Measurements from ENCODE around the gene OCA2.

OCA2 gene

DNA sequence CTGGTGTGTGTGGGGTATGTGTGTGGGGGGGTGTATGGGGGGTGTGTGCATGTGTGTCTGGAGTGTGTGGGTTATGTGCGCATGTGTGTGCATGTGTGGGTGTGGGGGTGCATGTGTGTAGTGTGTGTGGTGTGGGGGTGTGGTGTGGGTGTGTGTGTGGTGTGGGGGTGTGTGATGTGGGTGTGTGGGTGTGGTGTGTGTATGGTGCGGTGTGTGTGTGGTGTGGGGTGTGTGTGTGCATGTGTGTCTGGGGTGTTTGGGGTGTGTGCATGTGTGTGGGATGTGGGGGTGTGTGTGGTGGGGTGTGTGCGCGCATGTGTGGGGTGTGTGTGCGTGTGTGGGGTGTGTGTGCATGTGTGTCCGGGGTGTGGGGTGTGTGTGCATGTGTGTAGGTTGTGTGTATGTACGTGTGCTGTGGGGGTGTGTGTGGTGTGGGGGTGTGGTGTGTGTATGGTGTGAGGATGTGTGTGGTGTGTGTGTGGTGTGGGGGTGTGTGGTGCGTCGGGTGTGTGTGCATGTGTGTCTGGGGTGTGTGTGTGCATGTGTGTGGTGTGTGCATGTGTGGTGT, 6.2 kb upstream of the OCA2 start:
- no peak for DNase-seq (ENCODE audit: low read depth in 4 of 4, low spot score in 1 of 4)

DNA sequence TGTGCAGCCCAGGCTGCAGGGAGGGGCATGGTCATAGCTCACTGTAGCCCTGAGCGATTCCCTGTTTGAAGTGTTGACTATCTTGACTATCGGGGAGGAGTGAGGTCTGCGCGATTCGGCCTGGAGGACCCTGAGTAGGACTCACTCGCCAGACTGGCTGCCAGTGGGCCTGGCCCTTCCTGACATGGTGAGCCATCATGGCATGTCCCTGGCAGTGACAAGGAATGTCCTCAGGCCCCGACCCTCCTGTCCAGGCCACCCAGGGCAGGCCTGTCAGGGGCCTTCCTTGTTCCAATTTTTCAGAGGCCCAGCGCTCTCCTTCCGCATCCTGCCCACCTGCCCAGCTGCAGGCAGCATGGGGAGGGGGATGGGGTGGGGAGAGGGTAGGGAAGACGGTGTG, 5.2 kb upstream of the OCA2 start:
- no peak for DNase-seq (ENCODE audit: low read depth in 4 of 4, low spot score in 1 of 4)

DNA sequence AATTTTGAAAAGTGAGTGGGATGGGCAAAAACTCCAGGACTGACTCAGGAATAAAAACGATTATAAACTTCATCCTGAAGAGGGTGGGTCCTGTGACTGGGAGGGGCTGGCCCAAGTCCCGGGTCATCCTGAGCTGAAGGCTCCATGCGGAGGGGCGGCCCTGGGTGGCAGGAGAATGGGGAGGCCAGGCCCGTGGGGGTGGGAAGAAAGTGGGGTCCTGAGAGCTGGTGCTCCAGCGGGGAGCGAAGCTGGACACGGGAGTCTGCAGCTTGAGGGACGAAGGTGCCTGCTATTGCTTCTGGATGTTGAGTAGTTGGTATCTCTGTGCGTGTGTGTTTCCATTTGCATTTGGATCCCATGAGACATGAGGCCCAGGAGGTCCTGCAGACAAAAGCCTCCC, 4.7 kb upstream of the OCA2 start:
- no peak for DNase-seq (ENCODE audit: low read depth in 4 of 4, low spot score in 1 of 4)

DNA sequence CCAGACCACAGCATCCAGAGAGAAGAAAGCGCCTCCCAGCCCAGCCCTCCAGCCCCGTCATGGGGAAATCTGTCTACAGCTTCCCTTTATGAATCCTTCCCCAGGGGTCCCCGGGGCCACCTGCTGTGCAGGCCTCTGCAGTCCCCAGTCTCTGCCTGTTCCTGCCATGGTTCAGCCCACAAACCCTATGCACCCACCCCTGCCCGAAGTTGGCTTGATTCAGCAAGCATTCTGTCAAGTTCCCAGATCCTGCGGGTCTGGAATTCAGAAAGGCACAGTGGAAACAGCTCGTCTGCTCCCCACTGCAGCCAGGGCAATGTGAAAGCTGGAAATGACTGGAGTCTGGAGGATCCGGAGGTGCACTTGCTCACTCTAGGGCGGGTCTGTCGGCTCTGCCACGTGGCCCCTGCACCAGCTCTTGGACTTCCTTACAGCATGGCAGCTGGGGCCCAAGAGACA, 2.9 kb upstream of the OCA2 start:
- DNase-seq (ENCODE audit: low read depth in 4 of 4, low spot score in 1 of 4): no peak

DNA sequence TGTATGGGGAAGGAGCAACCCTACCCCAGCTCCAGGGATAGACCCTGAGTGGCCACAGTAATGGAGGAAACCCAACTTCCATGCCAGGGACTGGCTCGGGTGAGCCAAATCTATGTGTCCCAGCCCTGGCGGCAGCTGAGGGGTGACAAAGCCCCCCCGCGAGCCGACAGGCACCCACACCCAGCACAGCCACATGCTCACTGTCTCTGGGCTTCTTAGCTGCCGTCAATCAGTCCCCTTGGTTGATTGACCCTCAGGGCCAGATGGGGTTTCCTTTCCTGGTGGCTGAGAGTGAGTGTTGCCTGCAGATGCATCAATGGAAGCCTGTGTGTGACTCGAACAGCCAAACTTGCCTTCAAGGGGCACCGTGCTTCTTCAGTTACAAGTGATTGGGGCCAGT, 2.1 kb upstream of the OCA2 start:
- DNase-seq (ENCODE audit: low read depth in 4 of 4, low spot score in 1 of 4): no peak

DNA sequence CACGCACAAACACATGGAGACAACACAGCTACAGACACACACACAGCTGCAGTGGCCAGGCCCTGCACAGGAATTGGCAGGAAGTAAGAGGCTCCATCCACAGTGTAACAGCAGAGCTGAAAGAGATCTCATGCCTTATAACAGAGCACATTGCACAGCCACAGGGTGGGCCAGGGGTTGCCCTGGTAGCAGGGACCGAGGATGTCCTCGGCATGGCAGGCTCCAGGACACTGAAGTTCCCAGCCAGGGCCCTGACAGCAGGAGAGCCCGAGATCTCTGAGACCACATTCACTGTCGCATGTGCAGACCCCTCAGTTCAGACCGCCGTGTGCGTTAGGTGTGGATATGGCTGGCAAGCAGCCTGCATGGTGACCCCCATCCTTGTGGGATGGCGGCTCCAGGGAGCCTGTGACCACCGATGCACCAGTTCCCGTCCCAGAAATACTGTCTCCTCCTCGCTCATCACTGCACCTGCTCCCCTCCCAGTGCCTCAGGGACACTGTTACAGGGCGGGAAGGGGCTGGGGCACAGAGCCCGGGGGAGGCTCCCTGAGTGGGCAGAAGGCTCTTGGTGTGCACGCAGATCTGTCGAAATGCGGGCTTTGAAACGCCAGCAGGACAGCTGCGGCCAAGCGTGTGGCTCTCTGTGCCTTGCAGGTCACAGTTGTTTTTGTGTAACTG, 1.5 kb upstream of the OCA2 start:
- DNase-seq (ENCODE audit: low read depth in 4 of 4, low spot score in 1 of 4): no peak

DNA sequence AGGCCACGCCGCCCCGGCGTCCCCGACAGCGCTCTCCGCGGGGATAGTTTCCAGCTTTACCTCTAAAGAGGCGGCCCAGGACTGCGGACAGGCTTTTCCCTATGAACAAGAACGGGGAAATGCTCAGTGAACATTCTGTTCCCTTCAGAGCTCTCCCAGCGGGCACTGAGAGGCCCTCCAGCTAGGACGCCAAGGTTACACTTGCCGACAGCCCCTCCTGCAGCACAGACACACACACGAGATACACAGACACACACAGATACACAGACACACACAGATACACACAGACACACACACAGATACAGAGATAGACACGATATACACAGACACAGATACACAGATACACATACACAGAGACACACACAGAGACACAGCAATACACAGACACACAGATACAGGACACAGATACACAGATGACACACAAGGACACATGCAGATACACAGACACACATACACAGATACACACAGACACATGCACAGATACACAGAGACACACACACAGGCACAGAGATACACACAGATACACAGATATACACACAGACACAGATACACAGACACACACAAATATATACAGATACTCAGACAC, 533 bp upstream of the OCA2 start:
- no peak for DNase-seq (ENCODE audit: low read depth in 4 of 4, low spot score in 1 of 4)

DNA sequence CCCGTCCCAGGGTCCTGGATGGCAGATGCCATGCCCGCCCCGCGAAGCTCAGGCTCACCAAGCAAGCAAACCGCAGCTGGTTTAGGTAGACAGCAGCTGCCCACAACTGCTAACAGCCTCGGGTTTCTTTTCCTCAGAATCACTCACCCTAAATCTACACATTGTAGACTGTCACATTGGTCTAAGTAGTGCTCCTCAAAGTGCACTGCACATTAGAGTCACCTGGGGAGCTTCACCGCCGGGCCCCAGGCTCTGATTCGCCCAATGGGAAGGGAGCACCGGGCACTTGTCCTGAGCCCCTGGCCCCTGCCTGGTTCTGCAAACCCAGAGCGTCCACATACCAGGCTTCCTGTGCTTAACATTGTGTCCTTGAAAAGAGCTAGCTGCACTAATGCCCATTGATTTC, 752 bp downstream of the OCA2 start:
- no peak for DNase-seq (ENCODE audit: low read depth in 4 of 4, low spot score in 1 of 4)

DNA sequence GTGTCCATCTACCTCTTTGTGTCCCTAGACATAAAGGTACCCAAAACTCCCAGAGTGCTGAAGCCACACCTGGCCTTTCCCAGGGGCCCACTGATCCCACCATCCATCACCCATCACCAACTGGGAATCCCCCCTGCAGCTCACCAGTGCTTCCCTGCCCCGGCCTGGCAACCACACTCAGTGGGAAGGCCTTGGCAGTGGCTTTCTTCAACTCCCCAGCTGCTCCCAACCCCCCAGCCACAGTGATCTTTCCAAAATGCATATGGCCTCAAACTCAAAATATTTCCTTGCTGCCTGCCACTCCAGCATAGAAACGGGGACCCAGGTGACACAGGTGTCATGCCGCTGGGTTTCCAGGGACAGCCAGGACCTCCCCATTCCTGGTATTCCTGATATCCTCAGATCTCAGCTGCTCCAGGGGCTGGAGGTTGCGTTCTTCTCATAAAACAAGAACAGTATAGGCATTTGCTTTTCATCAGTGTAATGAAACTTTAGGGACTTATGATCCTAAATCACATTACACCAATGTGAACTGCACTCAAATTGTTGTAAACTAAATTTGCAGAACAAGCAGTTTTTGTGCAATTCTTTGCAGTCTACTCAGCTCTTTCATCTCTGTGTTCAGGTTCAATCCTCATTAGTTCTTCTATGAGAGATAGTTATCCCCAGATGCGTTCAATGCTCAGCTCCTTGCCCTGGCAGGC, 1.3 kb downstream of the OCA2 start:
- no peak for DNase-seq (ENCODE audit: low read depth in 4 of 4, low spot score in 1 of 4)

DNA sequence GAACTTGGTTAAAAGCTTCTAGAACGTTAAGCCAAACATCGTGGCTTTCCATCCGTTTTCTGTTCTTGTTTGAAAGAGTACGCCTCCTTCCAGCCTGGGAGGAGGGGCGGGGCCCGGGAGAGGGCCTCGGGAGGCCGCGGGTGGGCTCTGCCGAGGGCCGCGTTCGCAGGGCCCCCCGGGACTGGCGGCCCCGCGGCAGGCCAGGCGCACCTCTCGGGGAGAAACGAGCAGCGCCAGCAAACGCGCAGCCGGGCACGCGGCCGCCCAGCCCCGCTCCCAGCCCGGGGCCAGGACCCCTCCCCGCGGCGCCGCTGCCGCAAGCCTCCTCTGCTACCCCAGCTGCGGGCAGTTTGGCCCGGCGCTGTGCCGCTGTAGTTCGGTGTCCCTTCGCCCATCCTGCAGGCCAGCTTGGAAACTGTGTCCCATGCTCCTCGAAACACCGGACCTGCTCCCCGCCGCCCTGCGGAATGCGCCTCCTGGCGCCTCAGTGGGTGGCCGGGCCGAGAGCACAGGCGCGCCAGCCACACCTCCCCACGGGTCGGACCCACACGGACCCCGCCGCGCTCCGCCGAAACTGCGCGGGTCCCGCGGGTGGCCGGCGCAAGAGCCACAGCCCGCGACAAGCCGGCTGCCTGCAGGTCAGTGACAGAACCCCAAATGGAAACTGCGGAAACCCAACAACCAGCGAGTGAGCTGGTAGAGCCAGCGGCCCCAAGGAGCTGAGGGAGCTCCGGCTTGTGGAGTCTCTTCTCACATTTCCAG, 2.3 kb downstream of the OCA2 start:
- no peak for DNase-seq (ENCODE audit: low read depth in 4 of 4, low spot score in 1 of 4)

DNA sequence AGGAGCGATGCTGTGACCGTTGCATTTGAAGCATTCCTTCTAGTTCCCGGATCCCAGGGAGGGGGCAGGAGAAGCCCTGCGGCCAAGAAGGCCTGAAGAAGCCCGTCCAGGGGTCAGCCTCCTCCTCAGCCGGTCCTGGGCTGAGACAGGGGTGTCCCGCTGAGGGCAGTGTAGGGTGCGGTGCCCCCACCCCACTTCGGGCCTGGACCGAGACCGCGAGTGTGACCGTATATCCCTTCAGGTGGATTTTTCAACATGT, 2.8 kb downstream of the OCA2 start:
- DNase-seq (ENCODE audit: low read depth in 4 of 4, low spot score in 1 of 4): no peak

DNA sequence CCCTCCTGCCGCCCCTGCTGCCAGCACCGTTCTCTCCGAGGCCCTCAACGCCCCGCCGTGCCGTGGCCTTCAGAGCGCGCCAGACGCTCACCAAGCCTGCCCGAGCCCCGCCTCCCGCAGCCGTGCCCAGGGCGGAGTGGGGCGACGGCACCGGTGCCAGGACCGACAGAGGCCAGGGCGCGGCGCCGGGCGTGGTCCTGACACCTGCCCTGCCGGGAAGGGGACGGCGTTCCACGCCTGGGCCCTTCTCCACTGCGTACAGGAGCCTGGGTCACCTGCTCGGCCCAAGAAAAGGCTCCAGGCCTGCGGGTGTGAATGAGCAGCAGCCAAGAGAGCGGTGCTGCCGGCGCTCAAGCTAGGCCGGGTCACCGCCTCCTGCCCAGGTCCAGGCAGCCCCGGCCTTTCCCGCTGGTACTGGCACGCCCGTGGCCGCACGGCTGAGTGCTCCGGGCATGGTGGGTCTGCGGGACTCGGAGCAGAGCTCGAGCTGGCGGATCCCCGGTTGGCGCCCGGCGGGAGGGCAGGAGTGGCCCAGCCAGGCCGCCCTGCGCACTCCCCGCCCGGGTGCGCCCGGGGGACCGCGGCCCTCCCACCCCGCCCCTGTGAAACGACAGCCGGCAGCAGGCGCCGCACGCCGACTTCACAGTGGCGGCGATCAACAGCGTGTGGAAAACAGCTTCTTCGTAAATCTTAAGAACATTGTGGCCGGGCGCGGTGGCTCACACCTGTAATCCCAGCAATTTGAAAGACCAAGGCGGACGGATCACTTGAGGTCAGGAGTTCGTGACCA, 4.2 kb downstream of the OCA2 start:
- DNase-seq (ENCODE audit: low read depth in 4 of 4, low spot score in 1 of 4): no peak

DNA sequence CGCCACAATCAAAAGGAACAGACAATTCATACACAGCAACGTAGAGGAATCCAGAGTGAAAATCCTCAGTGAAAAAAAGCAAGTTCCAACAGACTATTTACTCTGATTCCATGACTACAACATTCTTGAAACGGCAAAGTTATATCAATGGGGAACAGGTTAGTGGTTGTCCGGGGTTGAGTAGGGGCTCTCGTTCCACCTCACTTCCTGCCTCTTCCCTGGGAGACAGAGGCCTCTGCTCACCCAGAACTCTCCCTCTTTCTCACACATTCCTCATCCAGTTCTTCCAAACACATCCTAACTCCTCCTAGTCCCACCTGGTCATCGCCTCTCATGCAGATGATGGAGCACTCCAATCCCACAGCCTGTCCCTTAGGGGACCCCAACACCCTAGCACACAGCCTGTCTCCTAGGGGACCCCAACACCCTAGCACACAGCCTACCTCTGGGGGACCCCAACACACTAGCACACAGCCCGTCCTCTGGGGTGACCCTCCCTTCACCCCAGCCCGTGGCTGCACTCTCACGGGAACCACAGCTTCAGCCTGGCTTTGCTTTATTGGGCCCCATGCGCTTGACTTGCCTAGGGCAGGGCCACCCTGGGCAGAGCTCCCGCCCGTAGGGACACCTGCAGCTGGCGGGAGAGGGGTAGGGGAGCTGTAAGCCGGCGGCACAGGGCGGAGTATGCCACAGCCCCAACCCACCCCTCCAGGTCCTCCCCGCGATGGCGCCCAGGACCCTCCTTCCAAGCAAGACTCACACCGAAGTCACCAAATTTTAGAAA, 5.2 kb downstream of the OCA2 start:
- DNase-seq (ENCODE audit: low read depth in 4 of 4, low spot score in 1 of 4): no peak

DNA sequence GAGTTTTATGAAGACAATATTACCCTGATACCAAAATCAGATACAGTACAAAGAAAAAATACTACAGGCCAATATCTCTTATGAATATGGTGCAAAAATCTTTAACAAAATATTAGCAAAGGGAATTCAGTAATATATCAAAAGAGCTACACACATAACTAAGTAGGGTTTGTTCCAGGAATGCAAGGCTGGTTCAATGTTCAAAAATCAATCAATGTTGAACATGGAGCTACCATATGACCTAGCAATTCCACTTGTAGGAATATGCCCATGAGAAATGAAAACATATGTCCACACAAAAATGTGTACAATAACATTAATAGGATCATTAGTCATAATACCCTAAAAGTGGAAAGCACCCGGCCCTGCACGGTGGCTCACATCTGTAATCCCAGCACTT, 7.8 kb downstream of the OCA2 start:
- DNase-seq (ENCODE audit: low read depth in 4 of 4, low spot score in 1 of 4): no peak

DNA sequence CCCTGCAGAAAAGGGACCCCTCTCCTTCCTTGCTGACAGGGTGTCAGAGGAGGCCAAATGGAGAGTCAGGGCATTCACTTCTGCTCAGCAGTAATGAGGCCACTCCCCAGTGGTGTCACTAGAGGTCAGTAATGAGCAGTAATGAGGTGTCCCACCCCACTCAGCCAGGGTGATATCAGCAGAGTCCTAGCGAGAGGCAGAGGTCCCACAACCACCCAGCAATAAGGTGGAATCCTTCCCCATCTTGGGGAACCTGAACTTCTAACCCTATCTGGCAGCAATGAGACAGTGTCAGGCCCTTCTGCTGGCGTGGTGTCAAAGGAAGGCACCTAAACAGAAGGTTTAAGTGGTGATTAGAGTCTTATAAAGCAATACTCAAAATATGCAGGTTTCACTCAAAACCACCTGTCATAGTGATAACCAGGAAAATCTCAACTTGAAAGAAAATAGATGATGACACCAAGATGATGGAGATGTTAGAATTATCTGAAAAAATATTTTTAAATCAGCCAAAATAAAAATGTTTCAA, 12.9 kb downstream of the OCA2 start:
- no peak for DNase-seq (ENCODE audit: low read depth in 4 of 4, low spot score in 1 of 4)

DNA sequence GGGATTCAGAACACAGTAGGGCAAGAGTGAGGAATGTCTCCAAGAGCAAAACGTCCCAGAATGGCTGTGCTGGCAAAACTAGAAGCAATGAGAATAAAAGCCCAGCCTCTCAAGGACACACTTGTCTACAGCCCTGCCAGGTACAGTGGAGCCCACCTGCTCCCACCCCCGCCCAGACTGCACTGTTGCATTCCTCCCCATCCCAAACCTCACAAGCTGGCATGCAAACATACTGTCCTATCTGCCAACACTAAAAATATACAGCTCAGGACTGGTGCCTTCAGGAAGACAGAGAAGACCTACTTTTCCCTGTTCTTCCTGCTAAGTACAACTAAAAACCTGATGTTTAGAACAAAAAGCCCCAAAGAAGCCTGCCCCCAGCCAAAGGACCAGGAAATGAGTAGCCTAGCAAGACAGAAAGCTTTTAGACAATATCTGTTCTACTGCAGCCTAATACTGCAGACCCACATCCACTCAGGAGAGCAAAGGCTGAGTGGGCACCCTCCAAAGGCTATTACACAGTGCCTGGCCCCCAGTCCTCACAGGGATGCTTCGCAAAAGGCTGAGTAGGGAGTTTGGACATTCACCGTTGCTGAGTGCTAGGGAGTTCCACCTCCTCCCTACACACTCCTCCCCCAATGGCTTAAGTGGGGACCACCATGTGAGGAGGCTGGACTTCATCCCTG, 13.5 kb downstream of the OCA2 start:
- no peak for DNase-seq (ENCODE audit: low read depth in 4 of 4, low spot score in 1 of 4)

DNA sequence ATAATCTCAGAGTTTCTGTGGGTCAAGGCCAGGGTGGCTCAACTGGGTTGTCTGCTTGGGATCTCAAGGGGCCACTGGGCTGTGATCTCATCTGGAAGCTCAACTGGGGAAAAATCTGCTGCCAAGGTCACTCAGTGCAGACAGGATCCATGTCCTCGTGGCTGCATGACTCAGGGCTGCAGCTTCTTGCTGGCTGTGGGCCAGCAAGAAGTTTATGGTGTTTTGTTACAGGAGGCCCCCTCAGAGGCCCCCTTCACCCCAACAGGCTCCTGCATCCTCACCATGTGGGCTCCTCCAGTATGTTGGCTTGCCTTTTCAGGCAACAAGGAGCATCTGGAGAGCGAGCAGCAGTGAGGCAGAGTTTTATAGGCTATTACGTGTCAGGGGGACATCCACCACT, 14.6 kb downstream of the OCA2 start:
- no peak for DNase-seq (ENCODE audit: low read depth in 4 of 4, low spot score in 1 of 4)

DNA sequence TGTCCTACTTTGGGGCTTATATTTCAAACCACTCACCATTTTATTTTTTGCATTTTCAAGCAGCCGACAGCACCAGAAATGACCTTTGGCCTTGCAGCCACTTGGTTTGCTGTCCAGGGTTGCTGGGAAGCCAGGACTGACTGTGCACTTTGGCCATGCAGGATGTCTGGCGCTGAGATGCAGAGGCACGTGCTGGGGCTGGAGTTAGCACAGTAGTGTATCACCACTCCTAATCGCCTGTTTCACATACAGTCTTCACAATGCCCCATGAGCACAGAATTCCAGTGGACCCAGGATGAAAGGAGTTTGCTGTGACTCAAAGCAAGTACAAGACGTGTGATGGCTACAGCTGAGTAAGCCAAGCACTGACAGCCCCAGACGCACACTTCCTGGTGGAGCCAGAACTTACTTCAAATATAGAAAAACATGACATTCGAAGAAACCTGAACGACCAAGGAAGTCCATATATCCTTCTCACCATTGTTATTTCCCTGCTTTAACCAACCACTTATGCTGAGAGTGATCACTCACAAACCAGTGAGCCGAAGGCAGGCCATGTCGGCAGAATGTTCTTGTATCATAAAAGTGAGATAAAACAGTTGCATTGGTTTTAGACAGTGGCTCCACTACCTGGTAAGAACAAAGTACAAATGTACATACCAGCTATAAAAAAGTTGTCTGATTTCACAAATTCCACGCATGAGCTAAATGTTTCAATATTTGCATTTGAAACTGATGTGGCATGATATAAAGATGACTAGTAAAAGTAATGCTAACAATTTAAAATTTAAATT, 16.0 kb downstream of the OCA2 start:
- DNase-seq (ENCODE audit: low read depth in 4 of 4, low spot score in 1 of 4): no peak

DNA sequence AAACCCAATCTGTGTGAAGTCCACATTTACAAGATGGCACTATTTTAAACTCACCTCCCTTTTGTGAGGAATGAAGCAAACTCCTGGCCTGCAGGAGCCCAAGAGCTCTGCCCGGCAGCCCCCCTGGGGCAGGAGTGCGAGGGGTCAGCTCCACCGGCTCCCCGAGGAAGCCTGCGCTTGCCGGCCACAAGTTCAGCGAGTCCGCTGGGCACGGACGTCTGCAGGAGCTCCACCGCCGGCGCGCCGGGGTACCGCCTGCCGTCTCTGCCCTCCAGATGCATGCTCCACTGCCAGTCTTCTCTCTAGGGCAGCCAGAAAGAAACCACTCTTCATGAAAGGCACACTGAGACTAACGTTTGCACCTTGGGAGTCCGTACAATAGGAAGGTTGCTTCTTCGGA, 17.5 kb downstream of the OCA2 start:
- DNase-seq (ENCODE audit: low read depth in 4 of 4, low spot score in 1 of 4): no peak

Measured in stimulated activated CD4-positive, alpha-beta T cell treated with anti-CD3 and anti-CD28 coated beads, Interleukin-1b, Interleukin-23, amount 100 ng/mL, for 24 hours (primary cell).